NCI-H2107 treated with DMSO at 0.1 percent for 48 hours (cell line): Measurements from ENCODE around the gene METTL6.
A peak's percentile ranks its signal among the peaks of the same experiment; 100 is the strongest.
"Not testable (repeated sequence)": the region's sequence is repeated elsewhere in the genome, so short reads cannot be mapped to it uniquely, and the experiment has no call there.

Experiments
- DNase-seq: peaks from one replicate; lab custom pipeline; 2025; ENCODE audit not compliant: unreplicated experiment; lab: John Stamatoyannopoulos, UW

METTL6 gene, protein sequence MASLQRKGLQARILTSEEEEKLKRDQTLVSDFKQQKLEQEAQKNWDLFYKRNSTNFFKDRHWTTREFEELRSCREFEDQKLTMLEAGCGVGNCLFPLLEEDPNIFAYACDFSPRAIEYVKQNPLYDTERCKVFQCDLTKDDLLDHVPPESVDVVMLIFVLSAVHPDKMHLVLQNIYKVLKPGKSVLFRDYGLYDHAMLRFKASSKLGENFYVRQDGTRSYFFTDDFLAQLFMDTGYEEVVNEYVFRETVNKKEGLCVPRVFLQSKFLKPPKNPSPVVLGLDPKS

DNA sequence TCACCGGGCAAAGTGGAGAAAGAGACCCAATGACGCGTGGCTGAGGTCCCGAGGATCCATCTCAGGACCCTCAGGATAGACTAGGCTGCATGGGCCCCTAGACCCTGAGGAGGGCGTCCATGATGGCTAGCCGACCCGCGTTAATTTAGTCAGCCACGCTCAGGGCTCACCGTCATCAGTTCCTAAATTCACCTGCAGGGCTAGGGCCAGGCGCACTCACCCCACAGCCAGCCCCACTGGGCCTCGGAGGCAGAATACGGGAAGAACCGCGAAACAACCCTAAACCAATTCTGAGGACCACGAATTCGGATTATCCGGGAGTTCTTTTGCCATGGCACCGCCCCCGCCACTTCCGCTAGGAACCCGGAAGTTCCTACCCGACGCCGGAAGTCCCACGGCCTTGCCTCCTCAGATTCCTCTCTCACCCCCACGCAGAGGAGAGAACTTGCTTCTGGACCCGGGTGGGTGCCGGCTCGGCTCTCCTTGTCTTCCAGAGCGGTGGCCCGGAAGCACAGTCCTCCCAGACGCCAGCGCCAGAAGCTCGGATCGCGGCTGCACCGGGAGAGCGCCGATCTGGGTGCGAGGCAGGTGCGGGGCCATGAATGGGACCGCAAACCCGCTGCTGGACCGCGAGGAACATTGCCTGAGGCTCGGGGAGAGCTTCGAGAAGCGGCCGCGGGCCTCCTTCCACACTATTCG lies at the start of gene METTL6, which contains the start of gene EAF1:
METTL6 (minus strand) TSS at position 363 of the 699 bp plus-strand sequence. CDS start 1,033 bp downstream, outside the sequence.
EAF1 (plus strand) TSS at position 417 of the 699 bp plus-strand sequence; CDS start at position 599, 182 bp downstream.
- peak; percentile 17 for DNase-seq

DNA sequence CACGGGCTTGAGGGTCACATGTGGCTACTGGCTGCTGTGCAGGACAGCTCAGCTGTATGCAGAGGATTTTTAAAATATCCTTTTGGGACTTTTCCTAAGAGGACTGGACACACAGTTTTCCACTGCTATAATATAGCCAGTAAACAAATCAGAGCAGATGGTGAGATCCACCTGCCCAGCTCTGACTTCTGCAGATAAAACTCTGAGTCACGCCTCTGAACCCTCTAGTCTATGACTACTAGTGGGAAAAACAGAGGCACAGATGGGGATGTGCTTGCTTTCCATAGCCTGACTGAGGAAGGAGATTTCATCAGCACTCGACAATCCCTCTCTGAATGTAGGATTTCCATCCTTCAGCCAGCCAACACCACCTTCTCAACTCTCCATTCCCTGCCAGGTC lies 49.0 kb upstream of the METTL6 start:
- DNase-seq = no peak

DNA sequence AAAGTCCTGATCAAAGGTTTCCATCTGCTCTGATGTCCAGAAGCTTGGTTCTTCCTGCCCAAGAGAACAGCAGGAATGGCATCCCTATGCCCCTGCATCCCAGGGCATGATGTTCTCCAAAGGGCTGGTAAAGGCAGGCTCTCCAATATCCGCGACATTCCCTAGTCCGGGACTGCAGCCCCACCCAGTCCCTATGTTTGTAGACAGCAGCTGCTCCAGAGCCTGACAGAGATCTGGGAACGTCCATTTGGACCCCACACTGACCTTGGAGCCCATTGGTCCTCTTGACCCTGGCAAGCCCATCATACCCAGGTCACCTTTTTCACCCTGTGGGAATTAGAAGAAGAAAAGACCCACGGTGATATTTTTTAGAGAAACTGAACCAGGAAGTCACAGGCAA lies 47.8 kb upstream of the METTL6 start:
- no peak for DNase-seq

DNA sequence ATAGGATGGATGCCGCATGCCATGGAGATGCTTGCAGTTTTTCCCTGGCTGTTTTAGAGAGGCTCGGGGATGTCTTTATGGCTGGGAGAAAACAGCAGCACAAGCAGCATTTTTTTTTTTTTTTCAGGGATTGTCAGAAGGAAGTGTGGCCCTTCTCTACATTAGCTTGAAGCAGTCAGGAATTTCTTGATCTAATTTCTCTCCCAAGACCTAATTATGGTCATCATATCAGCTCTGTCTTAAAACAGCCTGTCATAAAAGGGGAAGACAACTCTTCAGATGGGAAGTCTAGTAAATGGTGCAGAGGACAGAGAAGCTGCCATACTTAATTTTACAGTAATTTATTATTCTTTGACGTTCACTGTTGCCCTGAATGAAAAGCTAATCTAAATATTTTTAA lies 44.5 kb upstream of the METTL6 start:
- DNase-seq = no peak

DNA sequence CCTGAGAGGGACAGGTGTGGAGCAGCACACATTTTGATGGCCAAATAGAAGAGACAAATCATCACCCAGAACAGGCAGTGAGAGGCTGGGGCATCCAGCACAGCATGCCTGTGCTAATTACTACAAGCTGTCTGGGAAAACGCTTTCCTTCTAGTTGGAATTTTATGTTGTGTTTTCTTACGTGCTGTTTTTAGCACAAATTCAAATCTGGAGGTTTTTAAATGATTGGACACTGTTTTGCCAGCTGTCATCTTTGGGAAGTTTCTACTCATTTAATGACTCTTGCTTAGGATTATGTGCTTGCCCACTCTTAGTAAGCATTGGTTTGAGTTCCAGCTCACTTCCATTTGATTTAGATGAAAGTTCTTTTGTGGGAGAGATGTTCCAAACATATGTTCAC lies 43.5 kb upstream of the METTL6 start:
- DNase-seq = no peak

DNA sequence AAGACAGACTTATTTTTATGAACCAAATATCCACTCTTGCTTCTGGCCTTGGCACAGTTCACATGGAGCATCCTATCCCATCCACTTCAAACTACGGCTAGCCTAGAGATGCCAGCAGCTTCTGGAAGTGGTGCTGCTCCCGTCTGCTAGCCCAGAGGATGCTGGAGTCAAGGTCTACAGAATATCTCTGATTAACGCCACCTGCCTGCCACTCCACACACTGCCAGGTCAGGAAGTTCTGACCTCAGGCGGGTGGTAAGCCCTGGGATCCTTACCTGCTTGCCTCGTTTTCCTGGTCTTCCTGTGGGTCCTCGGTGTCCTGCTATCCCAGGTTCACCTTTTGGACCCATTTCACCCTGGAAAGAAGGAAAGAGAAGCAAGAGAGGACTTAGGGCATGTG lies 42.9 kb upstream of the METTL6 start:
- no peak for DNase-seq

DNA sequence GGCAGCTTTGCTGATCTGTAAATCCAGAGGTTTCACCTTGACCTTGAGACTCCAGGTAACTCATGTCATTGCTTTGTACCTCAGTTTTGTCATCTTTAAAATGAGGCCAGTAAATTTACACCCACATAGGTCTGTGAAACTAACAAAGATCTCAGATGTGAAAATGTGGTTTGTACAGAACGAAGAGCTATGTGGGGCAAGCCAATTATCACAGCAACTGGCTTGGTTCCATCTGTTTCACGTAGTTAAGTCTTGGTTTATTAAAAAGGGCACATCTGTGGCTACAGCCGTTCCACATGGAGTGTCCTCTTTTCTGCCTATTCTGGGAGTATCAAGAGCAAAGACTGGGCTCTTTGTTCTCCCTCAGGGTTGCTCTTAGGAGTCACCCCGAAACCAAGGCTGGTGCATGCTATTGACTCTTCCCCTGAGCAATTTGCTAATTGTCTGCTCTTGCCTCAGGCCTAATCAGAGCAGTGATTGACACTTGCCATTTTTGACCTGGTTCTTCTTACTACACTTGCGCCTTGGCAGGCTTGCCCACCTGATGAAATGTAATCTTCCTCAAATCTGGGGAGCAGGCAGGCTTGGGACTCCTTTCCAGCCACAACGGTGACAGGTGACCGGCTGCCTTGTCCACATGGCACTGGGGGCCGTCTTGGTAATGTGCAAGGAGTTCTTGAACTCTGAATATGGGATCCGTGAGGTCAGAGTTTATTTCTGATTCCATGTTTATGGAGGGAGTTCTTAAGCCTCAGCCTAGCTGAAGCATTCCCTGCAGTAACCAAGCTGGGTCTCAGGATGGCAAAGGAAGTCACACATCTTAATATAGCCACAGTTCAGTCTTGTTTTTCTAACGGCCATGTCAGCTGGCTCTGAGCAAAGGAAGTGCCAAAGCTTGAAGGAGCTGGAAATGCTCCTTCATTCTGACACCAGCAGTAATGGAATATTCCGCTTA lies 40.2 kb upstream of the METTL6 start:
- DNase-seq = no peak

DNA sequence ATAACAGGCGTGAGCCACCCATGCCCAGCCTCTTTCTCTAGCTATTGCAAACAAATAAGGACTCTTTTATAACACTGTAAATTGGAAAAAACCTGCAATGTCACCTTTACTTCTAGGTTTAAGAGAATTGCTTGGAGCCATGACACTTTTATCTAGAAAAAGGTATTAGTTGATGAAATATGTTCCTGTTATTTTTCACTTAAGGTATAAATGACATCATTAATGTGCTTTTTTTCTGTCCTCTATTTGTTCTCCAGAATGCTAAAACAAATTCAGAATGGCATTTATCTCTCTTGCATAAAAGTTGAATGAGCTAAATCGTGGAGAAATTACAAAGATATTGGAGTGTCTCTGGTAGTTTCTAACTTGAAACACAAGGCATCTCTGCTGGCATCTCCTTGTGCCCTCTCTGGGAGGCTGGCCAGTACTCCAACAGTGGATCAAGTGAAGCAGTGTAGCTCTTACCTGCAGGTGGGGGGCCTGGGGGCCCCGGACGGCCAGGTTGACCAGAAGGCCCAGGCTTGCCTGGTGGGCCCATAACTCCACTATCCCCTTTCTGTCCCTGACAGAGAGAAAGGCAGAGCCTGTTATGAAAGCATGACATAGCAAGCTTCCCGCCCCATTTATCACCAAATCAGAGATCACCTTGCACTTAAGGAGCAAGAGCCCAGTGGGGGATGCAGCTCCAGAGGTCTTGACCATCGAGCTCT lies 38.7 kb upstream of the METTL6 start:
- DNase-seq = no peak

DNA sequence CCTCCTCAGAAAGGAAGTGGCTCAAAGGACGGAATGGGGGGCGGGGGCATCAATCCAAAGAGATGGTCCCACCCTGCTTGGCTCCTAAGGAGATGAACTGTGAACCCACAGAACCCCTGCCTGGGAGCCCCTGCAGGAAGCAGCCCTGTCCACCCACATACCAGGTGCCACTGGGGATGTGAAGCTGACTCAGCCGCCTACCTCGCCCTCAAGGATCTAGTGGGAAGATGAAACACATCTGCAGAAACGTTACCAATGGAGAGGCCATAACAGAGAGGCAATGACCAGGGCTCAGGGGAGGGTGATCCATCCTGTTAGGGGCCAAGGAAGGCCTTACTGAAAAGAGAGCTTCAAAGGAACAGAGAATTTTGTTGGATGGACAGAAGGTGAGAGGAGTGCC lies 35.1 kb upstream of the METTL6 start:
- no peak for DNase-seq

DNA sequence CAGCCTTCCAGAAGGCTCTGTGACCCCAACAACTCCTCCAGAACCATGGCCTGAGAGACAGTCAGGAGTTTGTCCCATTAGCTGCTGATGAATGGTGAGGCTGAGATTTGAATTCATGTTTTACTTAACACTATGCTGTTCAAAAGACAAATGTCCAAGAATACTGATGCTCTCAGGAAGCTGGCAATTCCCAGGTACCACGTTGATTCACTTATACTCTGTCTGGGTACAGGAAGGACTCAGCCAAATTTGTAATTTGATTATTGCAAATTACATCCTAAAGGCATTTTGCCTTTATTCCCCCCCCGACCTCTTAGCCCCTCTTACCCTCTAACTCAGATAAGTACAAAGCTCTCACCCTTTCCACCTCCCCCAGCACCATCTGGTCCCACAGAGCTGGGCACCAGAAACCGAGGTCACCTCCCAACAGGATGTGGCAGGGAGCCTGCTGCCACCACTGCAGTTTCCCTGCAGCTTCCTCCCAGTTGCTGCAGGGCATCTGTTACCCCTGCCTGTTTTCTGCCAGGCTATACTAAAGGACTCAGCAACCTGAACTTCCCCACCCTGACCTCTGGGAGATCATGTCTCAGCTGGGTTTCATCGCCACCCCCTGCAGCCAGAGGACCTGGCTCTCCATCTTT lies 33.7 kb upstream of the METTL6 start:
- no peak for DNase-seq

DNA sequence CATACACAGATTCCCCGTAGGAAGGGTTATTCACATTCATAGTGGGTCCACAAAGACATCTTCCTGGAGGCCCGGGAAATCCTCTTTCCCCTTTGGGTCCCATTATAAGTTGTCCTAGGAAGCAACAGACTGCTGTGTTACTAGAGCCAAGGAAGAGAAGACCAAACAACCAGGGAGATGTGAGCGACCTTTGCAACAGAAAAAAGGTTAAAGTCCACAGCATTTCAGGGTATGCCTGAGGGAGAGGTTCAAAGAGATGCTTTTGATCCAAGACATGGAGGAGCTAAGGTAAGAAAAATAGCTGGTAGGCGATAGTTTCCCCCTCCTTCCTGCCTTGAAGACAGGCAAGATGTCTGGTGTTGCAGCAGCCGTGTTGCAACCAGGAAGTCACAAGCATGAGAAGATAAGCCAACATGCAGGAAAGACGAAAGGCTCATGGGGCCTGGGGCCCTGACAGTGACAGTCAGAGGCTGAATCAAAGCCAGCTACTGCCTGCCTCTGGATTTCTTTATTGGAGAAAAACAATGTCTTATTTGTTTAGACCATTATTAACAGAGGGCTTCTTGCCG lies 31.0 kb upstream of the METTL6 start:
- DNase-seq = no peak

DNA sequence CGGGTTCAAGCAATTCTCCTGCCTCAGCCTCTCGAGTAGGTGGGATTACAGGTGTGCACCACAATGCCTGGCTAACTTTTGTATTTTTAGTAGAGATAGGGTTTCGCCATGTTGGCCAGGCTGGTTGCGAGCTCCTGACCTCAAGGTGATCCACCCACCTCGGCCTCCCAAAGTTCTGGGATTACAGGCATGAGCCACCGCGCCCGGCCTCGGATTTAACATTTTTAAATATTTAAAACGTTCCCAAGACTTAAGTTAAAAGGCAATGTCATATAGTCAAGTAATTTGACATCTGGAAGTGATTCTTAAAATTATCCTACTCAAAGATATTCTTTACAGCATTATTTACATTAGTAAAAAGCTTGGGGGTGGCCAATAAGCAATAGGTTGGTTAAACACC lies 29.6 kb upstream of the METTL6 start:
- not testable (repeated sequence) for DNase-seq

DNA sequence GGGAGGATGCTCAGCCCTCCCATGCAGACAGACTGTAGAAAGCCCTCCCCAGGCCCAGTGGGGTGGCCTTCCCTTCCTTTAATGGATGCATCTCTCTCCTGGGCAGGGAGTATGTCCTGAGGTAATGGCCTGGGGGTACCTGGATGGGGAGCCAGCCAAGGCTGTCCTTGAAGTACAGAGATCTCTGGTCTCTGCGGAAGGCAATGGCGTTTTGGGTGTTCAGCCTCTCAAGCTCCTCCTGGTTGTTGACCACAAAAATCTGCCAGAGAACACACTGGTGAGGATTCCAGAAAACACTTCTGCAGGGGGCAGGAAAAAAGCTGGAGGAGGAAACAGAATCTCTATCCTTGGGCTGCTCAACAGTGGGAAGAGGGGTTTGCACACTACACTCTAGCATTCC lies 29.0 kb upstream of the METTL6 start:
- no peak for DNase-seq

DNA sequence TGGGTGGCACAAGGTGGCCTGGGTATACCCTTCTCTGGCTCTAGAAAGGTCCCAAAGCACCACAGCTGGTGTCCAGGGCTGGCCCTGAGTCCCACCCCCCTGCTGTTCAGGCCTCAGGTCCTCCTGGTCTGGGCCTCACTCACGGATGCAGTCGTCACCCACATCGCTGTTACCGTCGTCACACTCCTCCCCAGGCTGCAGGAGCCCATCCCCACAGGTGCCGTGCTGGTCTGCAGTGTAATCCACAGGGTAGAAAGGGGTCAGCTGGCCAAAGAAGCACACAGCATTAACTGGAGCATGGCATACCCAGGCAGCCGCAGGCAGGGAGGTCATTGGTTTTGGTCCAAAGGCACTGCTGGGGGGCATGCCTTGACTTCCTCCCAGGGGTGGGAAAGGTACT lies 28.4 kb upstream of the METTL6 start:
- no peak for DNase-seq

DNA sequence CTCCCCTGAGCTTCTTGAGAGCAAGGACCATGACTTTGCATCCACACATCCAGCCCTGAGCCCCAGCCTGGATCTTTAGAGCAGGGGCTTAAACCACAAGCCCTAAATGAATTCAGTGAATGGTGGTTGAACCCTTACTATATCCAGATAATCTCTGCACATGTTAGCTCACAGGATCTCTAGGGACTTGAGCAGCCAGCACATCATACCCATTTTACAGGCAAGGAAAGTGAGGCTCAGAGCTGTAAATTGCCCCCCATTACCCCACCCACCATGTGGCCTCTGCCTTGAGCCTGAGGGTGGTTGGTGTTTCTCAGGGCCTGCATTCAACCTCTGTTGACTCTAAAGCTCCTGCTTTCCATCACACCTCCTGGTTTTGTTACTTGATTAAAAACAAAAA lies 27.6 kb upstream of the METTL6 start:
- DNase-seq = no peak

DNA sequence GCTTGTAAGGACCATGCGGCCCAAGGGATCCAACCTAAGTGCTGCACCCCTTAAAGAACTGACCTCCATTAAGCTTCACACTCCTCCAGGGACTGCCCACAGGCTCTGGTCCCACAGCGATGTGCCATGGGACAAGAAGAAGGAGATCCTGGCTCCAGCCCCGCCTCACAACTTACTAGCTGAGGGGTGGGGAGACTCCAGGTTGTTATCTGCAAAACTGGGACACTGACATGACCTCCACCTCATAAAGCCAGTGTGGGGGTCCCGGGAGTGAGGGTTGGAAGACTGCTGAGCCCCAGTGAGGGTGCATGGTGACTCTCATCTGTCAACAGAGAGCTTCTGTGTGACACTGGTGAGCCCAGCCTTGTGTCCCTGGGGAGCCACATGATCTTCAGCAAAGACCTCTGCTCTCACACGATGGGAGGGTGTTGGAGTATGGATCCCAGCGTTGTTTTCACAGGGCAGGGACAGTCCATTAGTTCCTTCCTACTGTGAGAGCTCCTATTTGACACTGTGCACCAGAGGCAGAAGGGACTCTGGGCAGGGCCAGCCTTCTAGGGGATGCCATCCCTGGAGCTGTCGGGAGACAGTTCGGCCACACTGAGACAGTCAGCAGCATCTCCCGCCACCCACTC lies 26.8 kb upstream of the METTL6 start:
- DNase-seq = no peak

DNA sequence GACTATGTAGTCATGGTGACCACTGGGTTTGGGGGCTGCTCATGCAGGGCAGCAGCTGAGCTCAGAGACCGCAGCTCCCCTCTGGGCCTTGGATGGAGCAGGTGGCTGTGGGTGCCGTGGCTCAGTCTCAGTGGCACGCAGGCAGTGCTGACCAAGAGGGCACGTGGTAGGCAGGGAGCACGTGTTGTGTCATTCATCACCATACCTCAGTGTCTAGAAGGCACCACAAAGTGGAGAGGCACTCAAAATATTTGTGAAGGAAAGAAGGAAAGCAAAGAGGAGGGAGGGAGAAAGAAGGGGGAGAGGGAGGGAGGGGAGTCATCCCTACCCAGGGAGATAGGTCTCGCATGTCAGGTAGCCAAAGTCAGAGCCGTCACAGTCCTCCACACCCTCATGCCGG lies 26.2 kb upstream of the METTL6 start:
- no peak for DNase-seq

DNA sequence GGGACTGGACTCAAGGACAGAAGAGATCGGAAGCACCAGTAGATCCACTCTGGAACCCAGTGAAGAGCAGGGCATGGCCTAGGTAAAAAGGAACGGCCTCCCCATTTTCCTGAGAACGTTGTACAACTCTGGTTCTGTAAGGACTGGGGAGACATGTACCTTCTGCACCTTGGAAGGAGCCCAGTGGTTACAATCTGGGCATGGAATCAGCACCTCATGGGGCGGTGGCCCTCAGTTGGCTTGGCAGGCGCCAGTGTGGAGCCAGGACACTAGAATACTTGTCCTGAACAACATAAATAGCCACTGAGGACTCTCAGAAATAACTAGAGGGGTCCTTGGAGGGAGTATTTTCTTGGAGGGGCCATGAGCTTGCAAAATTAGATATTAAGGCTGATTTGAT lies 25.6 kb upstream of the METTL6 start:
- DNase-seq = no peak

DNA sequence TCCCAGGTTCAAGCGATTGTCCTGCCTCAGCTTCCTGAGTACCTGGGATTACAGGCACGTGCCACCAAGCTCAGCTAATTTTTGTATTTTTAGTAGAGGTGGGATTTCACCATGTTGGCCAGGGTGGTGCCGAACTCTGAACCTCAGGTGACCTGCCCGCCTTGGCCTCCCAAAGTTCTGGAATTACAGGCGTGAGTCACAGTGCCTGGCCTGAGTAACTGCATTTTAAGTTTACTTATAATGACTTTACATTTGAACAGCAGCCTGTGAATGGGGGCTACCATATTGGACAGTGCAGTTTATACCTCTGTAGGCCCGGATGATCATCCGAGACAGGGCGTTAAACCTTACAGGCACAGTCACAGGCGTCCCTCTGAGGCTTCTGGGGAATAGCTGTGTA lies 24.8 kb upstream of the METTL6 start:
- DNase-seq = no peak
